Natural killer cell (primary cell): ENCODE data around the gene PSMB11. TPM values are rescaled to one million over a fixed set of nuclear protein-coding genes. Genes with fewer than 3 reads are reported as not detected.
A peak's percentile ranks its signal among the peaks of the same experiment; 100 is the strongest.

ENCODE experiments used
- ATAC-seq, 3 donors: fragments of 150-1000 bp in 2 of 3; fragments of 200-7000 bp in 1 of 3; cut with Tn5 transposase; 1 replicate in 1 of 3; 2 replicates in 2 of 3; pipeline ENCODE4 v1.10.0; 2021; ENCODE audit warnings: mild to moderate bottlenecking in 2 of 3, moderate library complexity in 2 of 3
- DNase-seq, 2 donors: peaks; one replicate each; pipeline versions ENCODE4 v3.0.0 to v3.0.0-alpha.2; 2013 to 2021; ENCODE audit warnings: mixed read lengths in 1 of 2
- H3K27ac ChIP-seq: one replicate; pipeline ENCODE4 v1.5.1; 2013; ENCODE audit warnings: mild to moderate bottlenecking, low read length
- H3K27me3 ChIP-seq: one replicate; pipeline ENCODE4 v1.6.1; 2013; ENCODE audit warnings: low read length; ENCODE audit not compliant: control insufficient read depth, insufficient read depth
- H3K36me3 ChIP-seq: one replicate; pipeline ENCODE4 v1.6.1; 2013; ENCODE audit warnings: low read length; ENCODE audit not compliant: control insufficient read depth, insufficient read depth
- H3K4me1 ChIP-seq: one replicate; pipeline ENCODE4 v1.6.1; 2013; ENCODE audit warnings: low read length; ENCODE audit not compliant: control insufficient read depth, insufficient read depth
- H3K4me3 ChIP-seq: one replicate; pipeline ENCODE4 v1.5.1; 2013; ENCODE audit warnings: low read length
- H3K9me3 ChIP-seq: one replicate; pipeline ENCODE4 v1.6.1; 2013; ENCODE audit warnings: low read length; ENCODE audit not compliant: control insufficient read depth, insufficient read depth
- H3K27ac Mint-ChIP-seq, 2 donors: one replicate each; pipeline ENCODE4 v1.8.0; 2022; ENCODE audit warnings: mild to moderate bottlenecking in 2 of 2, mixed read lengths in 2 of 2, moderate library complexity in 1 of 2
- H3K27me3 Mint-ChIP-seq, 2 donors: one replicate each; pipeline ENCODE4 v1.8.0; 2022; ENCODE audit warnings: low read depth in 2 of 2, mixed read lengths in 2 of 2
- H3K36me3 Mint-ChIP-seq: one replicate; pipeline ENCODE4 v1.8.0; 2022; ENCODE audit warnings: mixed read lengths
- H3K4me1 Mint-ChIP-seq, 2 donors: one replicate each; pipeline ENCODE4 v1.8.0; 2022; ENCODE audit warnings: mixed read lengths in 2 of 2
- H3K4me3 Mint-ChIP-seq: one replicate; pipeline ENCODE4 v1.8.0; 2022; ENCODE audit warnings: mild to moderate bottlenecking, moderate library complexity, mixed read lengths
- H3K9me3 Mint-ChIP-seq, 2 donors: one replicate each; pipeline ENCODE4 v1.8.0; 2022; ENCODE audit warnings: mixed read lengths in 2 of 2
- WGBS: methylation state at CpG from one replicate; pipeline ENCODE4 v1.1.7; 2013; ENCODE audit warnings: missing lambda C conversion rate; ENCODE audit not compliant: insufficient coverage; 5-methylcytosine and 5-hydroxymethylcytosine counted together
- intact Hi-C: fragments of 100-400 bp; cut with micrococcal nuclease; formaldehyde crosslinking; loops from one replicate; pipeline ENCODE4 v1.14.2; 2022
- total RNA-seq, 4 donors: library from RNA; stranded (reverse); fragments of 120-200 nt in 1 of 4; gene quantifications; one replicate each; pipeline versions ENCODE4 v1.2.3 to v1.2.4, GENCODE V29; 2013 to 2022
- TF ChIP-seq, protein P1 (sequence below): fragments of 200-600 bp; IDR thresholded peaks from one replicate; pipeline ENCODE4 v1.8.0; 2022; ENCODE audit warnings: antibody characterized with exemption

PSMB11 gene
- total RNA-seq, 3 donors from 2014 or later (not counting 1 experiment from before 2014, with no cell fraction given), result not detected

DNA sequence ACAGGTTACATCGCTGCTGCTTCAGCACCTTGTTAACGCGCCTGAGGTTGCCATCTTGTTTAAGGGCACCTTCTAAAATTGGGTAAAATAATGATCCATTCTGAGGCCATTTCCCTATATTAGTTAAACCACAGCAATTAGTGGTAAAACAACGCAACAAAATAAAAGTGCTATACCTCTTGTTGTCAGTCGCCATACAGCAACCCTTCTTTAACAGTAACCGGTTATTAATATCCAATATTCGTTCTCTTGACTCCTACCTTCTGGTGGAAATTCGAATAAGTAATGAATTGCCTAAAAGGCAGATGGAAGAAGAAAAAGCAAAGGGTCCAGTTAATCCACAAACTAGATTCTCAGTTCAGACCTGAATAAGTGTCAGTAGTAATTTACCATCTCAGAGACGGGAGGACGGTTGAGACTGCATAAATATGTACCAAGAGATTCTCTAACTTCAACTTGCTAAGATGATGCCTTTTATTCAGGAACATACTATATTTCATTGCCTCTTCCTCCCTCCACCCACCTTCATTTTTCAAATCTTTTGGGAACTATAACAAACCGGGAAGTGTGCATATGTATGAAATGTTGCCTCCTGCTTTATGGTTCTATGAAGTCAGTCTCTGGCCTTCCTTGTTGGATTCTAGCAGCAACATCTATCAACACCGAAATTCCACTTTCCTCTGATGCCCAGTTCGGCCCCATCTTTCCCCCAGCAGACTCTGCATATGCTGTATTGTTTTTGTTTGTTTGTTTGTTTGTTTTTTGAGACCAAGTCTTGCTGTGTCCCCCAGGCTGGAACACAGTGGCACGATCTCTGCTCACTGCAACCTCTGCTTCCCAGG, 6.5 kb upstream of the PSMB11 start:
- Mint-ChIP-seq H3K9me3 (no peaks in the 10 kb centered on the region), H3K4me1 (peaks cover 25 to 32% of the 10 kb centered on the region in 2 donors), H3K36me3 (peaks cover 9% of the 10 kb centered on the region), H3K27ac (peak overlapping the region; percentile 98 to 100), H3K27me3 (no peaks in the 10 kb centered on the region), H3K4me3 (peak overlapping the region; percentile 90)
- 72% methylated on average over 12 of the region's 14 CpGs for WGBS
- peaks cover 14% of the 10 kb centered on the region for H3K36me3 ChIP-seq
- peaks cover 15% of the 10 kb centered on the region for H3K4me1 ChIP-seq
- TF ChIP-seq, protein P1, sequence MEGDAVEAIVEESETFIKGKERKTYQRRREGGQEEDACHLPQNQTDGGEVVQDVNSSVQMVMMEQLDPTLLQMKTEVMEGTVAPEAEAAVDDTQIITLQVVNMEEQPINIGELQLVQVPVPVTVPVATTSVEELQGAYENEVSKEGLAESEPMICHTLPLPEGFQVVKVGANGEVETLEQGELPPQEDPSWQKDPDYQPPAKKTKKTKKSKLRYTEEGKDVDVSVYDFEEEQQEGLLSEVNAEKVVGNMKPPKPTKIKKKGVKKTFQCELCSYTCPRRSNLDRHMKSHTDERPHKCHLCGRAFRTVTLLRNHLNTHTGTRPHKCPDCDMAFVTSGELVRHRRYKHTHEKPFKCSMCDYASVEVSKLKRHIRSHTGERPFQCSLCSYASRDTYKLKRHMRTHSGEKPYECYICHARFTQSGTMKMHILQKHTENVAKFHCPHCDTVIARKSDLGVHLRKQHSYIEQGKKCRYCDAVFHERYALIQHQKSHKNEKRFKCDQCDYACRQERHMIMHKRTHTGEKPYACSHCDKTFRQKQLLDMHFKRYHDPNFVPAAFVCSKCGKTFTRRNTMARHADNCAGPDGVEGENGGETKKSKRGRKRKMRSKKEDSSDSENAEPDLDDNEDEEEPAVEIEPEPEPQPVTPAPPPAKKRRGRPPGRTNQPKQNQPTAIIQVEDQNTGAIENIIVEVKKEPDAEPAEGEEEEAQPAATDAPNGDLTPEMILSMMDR, result no peak
- intact Hi-C loops, result loop anchor here (2.0 kb wide), 1 partner anchor 59 kb away; the partner anchor contains the start of genes ACIN1 and C14orf119
- ATAC-seq (no peak), DNase-seq (no peak)
- H3K4me3 ChIP-seq, result peak overlapping the region; percentile 74
- no peaks in the 10 kb centered on the region for H3K27me3 ChIP-seq
- H3K9me3 ChIP-seq, result no peaks in the 10 kb centered on the region
- peak overlapping the region; percentile 93 for H3K27ac ChIP-seq

GRCh38 chr14:23040100-23040499, 1.9 kb upstream of the PSMB11 start:
- Mint-ChIP-seq H3K36me3 (no peaks in the 10 kb centered on the region), H3K27ac (no peak overlapping the region), H3K4me1 (peaks cover 4 to 5% of the 10 kb centered on the region in 2 donors), H3K27me3 (no peaks in the 10 kb centered on the region), H3K9me3 (no peaks in the 10 kb centered on the region), H3K4me3 (no peak overlapping the region)
- Histone ChIP-seq H3K9me3 (no peaks in the 10 kb centered on the region), H3K36me3 (no peaks in the 10 kb centered on the region), H3K27me3 (no peaks in the 10 kb centered on the region), H3K27ac (no peak overlapping the region), H3K4me1 (no peaks in the 10 kb centered on the region), H3K4me3 (no peak overlapping the region)
- TF ChIP-seq, protein P1, result no peak
- DNase-seq (no peak), ATAC-seq (no peak)
- intact Hi-C loops, result no loop called here
- WGBS, result 93% methylated on average over 3 of the region's 4 CpGs

GRCh38 chr14:23041729-23042128, 283 bp upstream of the PSMB11 start:
- no peak overlapping the region for H3K4me3 ChIP-seq
- H3K36me3 Mint-ChIP-seq, result no peaks in the 10 kb centered on the region
- H3K9me3 Mint-ChIP-seq, result no peaks in the 10 kb centered on the region
- no peak for DNase-seq
- H3K4me1 Mint-ChIP-seq, result no peaks in the 10 kb centered on the region
- WGBS, result 88% methylated on average over 7 of the region's 8 CpGs
- H3K4me3 Mint-ChIP-seq, result no peak overlapping the region
- H3K27ac Mint-ChIP-seq, result no peak overlapping the region
- H3K27ac ChIP-seq, result no peak overlapping the region
- no peaks in the 10 kb centered on the region for H3K36me3 ChIP-seq
- H3K27me3 Mint-ChIP-seq, result no peaks in the 10 kb centered on the region
- H3K9me3 ChIP-seq, result no peaks in the 10 kb centered on the region
- no peak for ATAC-seq
- TF ChIP-seq, protein P1, result no peak
- intact Hi-C loops, result no loop called here
- H3K4me1 ChIP-seq, result no peaks in the 10 kb centered on the region
- no peaks in the 10 kb centered on the region for H3K27me3 ChIP-seq
